VCaP (cell line): Measurements from ENCODE around the gene PCCA.
A peak's percentile ranks its signal among the peaks of the same experiment; 100 is the strongest.

Experiments
- H3K27ac ChIP-seq: fragments of 450-650 bp; 2 replicates; pipeline ENCODE4 v1.5.1; 2017
- CTCF ChIP-seq: fragments of 450-650 bp; conservative IDR thresholded peaks from 2 replicates; pipeline ENCODE4 v1.5.1; 2017; ENCODE audit warnings: mild to moderate bottlenecking, moderate library complexity

PCCA gene

GRCh38 chr13:100179276-100179675 is 90.4 kb downstream of the PCCA start:
- TF ChIP-seq CTCF: no peak
- no peak overlapping the region for H3K27ac ChIP-seq

GRCh38 chr13:100182900-100183490 is 94.1 kb downstream of the PCCA start:
- no peak for TF ChIP-seq CTCF
- H3K27ac ChIP-seq: no peak overlapping the region

GRCh38 chr13:100184095-100184494 is 95.2 kb downstream of the PCCA start:
- no peak for TF ChIP-seq CTCF
- no peak overlapping the region for H3K27ac ChIP-seq

GRCh38 chr13:100195568-100195967 is 106.7 kb downstream of the PCCA start:
- no peak for TF ChIP-seq CTCF
- H3K27ac ChIP-seq: no peak overlapping the region

- peak overlapping the region; percentile 53; the same call in 1 of the 2 replicates for H3K27ac ChIP-seq
- TF ChIP-seq CTCF: no peak
Observed at GRCh38 chr13:100196375-100196774, 107.5 kb downstream of the PCCA start.

GRCh38 chr13:100197116-100197515 is 108.2 kb downstream of the PCCA start:
- TF ChIP-seq CTCF: no peak
- H3K27ac ChIP-seq: peak overlapping the region; percentile 53

GRCh38 chr13:100197591-100198365 is 108.9 kb downstream of the PCCA start:
- peak overlapping the region; percentile 53 for H3K27ac ChIP-seq
- no peak for TF ChIP-seq CTCF
